GM04504 (cell line): ENCODE data around the gene PHF19.

ENCODE experiments used
- DNase-seq: peaks from one replicate; pipeline ENCODE4 v3.0.0-alpha.2; 2012; ENCODE audit warnings: low read depth

The PHF19 gene

DNA sequence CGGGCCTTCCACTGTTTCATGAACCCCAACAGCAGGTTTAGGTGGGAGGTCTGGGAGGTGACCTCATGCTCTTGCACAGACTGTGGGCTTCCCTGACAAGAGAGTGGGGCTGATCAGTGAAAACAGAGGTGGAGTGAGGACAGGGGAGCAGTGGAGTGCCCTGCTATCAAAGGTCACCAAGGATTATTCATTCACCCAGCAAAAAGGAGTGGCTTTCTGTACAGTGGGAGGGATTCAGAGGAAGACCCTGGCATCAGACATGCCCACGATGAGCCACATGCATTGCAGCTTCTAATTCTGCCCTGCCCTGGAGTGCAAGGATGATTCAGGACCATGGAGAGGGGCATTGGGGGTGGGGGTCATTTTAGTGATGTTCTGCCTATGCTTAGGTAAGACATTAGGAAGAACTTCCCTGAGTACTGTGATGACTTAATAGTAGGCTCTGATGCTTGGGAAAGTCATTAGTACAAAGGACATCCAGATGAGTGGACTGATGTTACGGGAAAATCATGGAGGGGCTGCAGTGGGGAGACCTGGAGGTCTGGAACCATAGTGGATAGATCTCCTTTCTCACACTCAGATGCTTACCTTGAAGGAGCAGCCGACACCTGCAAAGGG is 36.8 kb upstream of the PHF19 start:
- no peak for DNase-seq

- no peak for DNase-seq
Observed at GRCh38 chr9:120912958-120913646, 36.1 kb upstream of the PHF19 start.

- DNase-seq = no peak
Observed at GRCh38 chr9:120911295-120911837, 34.4 kb upstream of the PHF19 start.

DNA sequence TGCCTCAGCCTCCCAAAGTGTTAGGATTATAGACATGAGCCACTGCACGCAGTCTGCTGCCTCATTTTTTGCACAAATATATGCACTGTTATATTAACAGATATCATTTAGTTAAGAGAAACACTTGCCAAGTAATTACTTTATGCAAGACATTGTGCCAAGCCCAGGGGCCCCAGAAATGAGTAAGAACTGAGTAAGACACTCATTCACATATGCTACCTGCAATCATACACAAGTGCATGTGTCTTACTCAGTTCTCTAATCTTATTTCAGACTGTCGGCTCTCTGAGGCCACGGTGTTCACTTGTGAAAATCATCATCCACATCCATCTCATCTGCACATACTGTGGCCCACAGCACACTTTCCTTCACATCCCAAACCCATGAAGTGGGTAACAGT is 33.7 kb upstream of the PHF19 start:
- DNase-seq = no peak

DNA sequence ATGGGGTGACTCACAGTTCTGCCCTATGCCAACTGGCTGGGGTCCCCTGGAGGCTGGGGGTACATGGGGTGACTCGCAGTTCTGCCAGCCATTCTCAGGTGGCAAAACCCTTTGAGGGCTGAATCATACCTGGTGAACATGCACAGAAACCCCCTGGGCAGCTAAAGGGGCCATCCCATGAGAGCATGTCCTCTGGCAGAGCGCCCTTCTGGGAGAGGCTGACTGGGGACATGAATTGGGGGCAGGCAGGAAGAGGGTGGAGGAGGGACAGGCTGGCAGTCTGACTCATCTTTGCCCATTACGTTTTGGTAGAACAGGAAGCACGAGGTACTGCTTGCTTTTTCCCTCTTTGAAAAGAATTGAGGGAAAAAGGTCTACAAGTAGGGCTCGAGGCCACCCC is 32.9 kb upstream of the PHF19 start:
- no peak for DNase-seq

DNA sequence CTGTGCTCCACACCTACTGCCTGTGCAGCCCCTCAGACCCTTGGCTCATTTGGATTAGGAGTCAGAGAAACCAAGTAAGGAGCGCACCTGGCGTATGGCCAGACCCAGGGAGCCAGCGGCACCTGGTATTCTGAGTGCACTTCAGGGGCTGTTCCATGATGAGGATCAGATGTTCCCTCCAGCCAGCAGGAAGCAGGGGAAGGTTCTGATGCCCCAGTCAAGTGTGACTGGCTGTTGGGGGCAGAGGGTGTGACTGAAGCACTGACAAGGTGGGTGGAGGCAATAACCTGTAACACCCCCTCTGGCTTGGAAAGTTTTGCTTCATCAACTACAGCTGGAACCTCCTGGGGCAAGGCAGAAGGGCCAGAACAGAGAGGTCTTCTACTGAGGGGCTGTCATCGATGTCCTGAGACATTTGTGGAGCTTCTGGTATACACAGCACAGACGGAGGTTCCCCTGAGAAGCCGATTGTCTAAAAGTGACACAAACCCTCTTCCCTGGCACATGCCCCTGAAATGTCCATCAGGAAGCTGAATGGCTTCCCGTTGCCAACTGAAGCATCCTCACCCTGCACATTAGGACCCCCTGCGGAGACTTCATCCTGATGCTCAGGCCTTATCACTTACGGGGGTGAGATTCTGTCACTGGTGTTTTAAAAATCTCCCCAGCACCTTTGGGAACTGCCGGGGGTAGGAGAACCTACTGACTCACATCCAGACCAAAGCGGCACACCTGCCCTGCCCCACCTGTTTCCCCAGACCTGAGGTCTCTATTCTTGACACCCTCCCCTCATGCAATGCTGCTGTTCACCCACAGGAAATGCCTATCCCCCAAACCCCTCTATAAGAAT is 28.6 kb upstream of the PHF19 start:
- DNase-seq = no peak

- DNase-seq = no peak
Observed at GRCh38 chr9:120904978-120905301, 28.0 kb upstream of the PHF19 start.

GRCh38 chr9:120904061-120904977 is 27.3 kb upstream of the PHF19 start:
- DNase-seq = no peak

GRCh38 chr9:120902569-120903535 is 25.9 kb upstream of the PHF19 start:
- DNase-seq = no peak

DNA sequence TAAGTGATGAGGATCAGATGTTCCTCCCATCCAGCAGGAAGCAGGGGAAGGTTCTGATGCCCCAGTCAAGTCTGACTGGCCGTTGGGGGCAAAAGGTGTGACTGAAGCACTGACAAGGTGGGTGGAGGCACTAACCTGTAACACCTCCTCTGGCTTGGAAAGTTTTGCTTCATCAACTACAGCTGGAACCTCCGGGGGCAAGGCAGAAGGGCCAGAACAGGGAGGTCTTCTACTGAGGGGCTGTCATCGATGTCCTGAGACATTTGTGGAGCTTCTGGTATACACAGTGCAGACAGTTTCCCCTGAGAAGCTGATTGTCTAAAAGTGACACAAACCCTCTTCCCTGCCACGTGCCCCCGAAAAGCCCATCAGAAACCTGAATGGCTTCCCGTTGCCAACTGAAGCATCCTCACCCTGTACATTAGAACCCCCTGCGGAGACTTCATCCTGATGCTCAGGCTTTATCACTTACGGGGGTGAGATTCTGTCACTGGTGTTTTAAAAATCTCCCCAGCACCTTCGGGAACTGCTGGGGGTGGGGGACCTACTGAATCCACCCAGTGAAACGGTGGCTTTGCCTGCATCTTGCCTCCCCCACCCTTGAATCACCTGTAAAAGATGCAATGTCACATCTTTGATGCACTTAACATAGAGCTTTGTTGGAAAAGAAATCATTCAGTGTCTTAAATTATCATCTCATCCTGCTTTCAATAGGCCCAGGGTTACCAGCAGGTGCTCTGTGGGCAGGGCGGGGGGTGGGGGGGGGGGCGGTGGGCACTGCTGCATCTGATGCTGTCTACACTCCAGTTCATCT is 25.0 kb upstream of the PHF19 start:
- no peak for DNase-seq

DNA sequence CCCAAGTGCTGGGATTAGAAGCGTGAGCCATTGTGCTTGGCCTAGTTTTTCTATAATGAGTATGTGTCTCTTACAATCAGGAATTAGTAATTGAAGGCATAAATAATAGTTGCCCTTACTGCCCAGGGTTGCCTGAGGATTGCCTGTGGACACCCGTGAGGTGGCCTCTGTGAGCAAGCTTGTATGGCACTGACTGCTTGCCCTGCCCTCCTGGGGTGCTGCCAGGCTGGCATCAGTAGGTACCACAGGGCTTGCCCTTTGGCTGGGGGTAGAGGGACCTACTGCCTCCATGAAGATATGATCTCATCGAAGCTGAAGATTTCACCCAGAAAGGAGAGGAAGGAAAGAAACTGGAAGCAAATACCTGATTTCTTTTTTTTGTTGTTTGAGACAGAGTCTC is 23.8 kb upstream of the PHF19 start:
- DNase-seq = no peak

- no peak for DNase-seq
Observed at GRCh38 chr9:120899490-120900068, 22.6 kb upstream of the PHF19 start.

GRCh38 chr9:120898396-120898795 is 21.4 kb upstream of the PHF19 start:
- DNase-seq = no peak

DNA sequence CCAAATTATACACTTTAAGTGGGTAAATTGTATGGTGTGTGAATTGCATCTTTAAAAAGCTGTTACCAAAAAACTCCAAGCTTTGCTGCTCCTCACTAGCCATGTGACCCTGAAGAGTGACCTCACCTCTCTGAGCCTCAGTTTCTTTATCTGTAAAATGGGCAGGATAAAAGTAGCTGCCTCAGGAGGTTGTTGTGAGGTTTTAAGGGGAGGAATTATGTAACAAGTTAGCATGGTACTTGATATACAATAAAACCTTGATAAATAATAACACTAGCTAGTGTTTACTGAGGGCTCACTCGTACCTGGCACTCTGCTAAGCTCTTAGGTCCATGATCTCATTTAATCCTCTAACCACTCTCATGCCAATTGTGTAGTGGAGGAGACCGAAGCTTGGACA is 19.0 kb upstream of the PHF19 start:
- no peak for DNase-seq

DNA sequence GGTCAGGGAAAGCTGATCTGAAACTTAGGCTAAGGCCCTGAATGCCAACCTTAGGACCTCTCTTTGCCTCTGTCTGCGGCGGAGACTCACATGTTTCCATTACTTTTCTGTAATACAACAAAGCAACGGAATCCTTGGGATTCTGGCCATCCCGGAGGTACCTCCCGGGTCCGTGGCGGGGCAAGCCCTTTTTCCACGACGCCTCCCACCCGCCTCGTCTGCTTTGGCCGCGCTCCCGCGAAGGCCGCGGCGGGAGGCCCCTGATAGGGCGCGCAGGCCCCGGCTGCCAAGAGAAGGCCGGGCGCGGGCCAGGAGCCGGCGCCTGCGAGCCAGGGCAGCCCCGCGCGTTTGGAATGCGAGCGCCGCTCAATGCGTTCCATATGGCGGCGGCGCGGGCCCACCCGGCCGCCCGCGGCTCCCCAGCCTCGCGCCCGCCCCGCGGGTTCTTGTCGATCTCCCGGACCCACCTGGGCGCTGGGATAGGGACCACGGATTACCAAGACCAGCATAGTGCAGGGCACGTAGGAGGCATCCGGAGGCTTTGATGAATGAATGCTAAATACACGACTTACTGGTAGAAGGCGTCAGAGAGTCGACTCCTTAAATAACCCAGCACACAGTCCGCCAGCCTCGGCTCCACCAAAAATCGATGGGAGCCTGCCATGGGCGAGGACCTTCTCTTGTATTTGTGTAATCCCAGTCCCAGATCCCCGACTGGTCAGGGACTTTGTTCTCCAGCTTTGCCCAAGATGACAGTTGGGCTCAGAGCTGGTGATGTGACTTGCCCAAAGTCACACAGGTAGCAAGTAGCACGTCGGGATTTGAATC is 17.5 kb upstream of the PHF19 start:
- no peak for DNase-seq

DNA sequence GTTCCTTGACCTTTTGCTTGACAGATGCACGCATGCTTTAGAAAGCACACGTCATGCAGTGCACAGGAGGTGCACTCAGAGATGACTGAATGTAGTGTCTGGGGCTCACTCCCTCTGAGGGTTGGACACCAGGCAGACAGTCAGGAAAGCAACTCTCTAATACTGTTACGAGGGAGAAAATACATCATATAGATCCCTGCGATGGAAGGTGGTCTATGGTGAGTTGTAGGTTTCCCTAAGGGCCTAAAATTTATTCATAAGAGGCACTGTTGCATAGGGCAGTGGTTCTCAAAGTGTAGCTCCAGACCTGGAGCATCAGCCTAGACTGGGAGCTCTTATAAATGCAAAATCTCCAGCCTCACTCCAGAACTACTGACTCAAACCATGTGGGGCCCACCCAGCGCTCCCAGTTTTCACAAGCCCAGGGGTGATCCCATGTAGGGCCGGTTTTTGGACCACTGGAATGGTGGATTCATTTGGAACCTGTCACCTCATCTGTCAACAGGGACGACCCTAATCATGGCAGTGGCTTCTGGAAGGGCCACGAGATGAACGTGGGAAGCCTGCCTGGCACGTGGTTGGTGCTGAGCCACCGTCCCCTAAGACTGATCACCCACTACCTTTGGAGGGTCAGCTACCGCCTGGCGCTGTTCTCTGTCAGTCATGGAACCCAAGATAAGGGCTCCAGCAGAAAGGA is 16.8 kb upstream of the PHF19 start:
- DNase-seq = no peak

- no peak for DNase-seq
Observed at GRCh38 chr9:120892748-120893610, 16.0 kb upstream of the PHF19 start.
